ENCODE measurements around the gene CD14.
"Not testable (repeated sequence)": the region's sequence is repeated elsewhere in the genome, so short reads cannot be mapped to it uniquely, and the experiment has no call there.

The CD14 gene

DNA sequence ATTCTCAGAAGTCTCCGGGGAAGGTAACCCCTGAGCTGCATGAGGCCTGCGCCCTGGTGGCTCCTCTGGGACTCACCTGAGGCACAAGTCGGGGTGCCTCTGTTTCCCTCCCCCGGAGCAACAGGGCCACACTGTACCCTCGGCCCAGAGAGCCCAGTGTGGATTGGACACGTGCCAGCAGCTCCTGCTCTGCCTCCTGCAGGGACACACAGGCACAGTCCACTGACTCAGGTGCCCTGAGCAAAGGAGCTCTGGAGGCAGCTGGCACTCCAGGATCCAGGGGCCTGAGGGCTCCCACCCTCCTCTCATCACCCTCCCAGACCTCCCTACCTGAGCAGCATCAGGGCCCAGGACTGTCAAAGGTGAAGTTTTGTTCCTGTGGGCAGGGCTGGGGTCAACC lies 38.8 kb downstream of the CD14 start:
- no peak for DNase-seq
- TF ChIP-seq GATA1 (IDR thresholded peaks at IDR 0.05; ENCODE audit: low read depth, low read length) (no peak), POLR2A (IDR thresholded peaks at IDR 0.05; ENCODE audit: low read length) (no peak)

DNA sequence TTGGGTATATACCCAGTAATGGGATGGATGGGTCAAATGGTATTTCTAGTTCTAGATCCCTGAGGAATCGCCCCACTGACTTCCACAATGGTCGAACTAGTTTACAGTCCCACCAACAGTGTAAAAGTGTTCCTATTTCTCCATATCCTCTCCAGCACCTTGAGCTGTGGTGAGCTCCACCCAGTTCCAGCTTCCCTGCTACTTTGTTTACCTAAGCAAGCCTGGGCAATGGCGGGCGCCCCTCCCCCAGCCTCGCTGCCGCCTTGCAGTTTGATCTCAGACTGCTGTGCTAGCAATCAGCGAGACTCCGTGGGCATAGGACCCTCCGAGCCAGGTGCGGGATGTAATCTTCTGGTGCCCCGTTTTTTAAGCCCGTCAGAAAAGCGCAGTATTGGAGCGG lies 39.9 kb downstream of the CD14 start:
- DNase-seq, result not testable (repeated sequence)

DNA sequence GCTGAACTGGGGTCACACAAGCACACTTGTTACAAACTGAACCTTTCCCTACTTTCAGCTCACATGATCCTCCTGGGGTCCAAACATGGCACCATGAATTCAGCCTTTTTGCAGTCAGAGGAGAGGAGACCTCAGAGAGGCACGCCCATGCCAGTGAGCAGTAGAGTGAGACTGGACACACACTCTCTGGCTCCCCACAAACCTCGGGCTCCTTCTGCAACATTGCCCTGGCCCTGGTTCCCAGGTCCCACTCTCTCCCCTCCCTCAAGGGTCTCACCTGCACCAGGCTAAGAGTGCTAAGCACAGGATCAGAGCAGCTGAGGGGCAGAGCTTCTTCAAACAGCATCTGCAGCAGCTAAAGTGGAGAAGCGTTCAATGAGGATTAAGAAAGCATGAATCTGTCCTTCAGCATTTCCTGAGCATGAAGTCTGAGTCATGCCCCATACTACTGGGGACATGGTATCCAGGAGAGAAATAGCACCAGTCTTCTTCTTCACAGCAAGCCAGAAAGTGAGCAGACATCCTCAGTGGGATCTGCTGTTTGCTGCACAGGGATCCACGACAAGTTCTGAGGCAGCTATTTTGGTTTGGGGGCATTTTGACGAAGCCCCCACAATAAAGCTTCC lies 41.1 kb downstream of the CD14 start:
- TF ChIP-seq POLR2A (IDR thresholded peaks at IDR 0.05; ENCODE audit: low read length) (no peak), GATA1 (IDR thresholded peaks at IDR 0.05; ENCODE audit: low read depth, low read length) (no peak)
- no peak for DNase-seq

DNA sequence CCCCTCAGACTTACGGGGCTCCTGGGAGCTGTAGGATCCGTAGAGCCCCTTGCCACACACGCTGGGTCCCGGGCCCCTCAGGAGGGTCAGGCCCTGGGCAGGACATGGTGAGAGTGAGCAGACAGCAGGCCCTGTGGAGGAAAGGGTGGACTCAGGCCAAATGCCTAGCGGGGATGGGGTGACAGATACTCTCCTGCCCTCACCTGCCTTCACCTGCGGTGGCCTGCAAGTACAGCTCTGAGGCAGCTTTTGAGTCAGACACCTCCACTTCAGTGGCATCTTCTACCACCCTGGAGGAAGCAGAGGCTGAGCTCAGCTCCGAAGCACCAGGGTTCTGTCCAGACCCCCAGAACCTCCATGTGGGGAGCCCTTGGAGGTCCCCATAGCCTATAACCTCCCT lies 42.1 kb downstream of the CD14 start:
- TF ChIP-seq POLR2A (IDR thresholded peaks at IDR 0.05; ENCODE audit: low read length) (no peak), GATA1 (IDR thresholded peaks at IDR 0.05; ENCODE audit: low read depth, low read length) (no peak)
- DNase-seq, result no peak

- DNase-seq, result no peak
- TF ChIP-seq POLR2A (IDR thresholded peaks at IDR 0.05; ENCODE audit: low read length), result no peak
- no peak for TF ChIP-seq GATA1 (IDR thresholded peaks at IDR 0.05; ENCODE audit: low read depth, low read length)
Measured at GRCh38 chr5:140588311-140589070, 44.5 kb downstream of the CD14 start.

- TF ChIP-seq GATA1 (IDR thresholded peaks at IDR 0.05; ENCODE audit: low read depth, low read length), result no peak
- TF ChIP-seq POLR2A (IDR thresholded peaks at IDR 0.05; ENCODE audit: low read length), result no peak
- no peak for DNase-seq
Measured at GRCh38 chr5:140587495-140587894, 45.5 kb downstream of the CD14 start.

All from erythroblast (primary cell).